Ovary (tissue), 9 donors: Measurements from ENCODE around the gene KYAT1. TPM values are rescaled to one million over a fixed set of nuclear protein-coding genes. Genes with fewer than 3 reads are reported as not detected.

Experiments
- DNase-seq, 5 donors: peaks; one replicate each; pipeline ENCODE4 v3.0.0-alpha.2; 2019 to 2020
- H3K27ac ChIP-seq, 2 donors: fragments of 200-600 bp; one replicate each; pipeline versions ENCODE4 v1.5.1 to v1.8.0; 2019 to 2022
- H3K27me3 ChIP-seq: fragments of 200-600 bp; one replicate; pipeline ENCODE4 v1.8.0; 2022
- H3K36me3 ChIP-seq: fragments of 200-600 bp; sonication (generic); one replicate; pipeline ENCODE4 v1.5.1; 2019
- H3K4me1 ChIP-seq: one replicate; pipeline ENCODE4 v1.8.1; 2013; ENCODE audit warnings: mild to moderate bottlenecking, moderate library complexity; ENCODE audit not compliant: insufficient read depth
- H3K4me3 ChIP-seq: fragments of 200-600 bp; sonication (generic); one replicate; pipeline ENCODE4 v1.5.1; 2017
- H3K9me3 ChIP-seq, 2 donors: fragments of 200-600 bp in 1 of 2; sonication (generic) in 1 of 2; one replicate each; pipeline versions ENCODE4 v1.5.1 to v1.8.1; 2013 to 2019; ENCODE audit warnings: mild to moderate bottlenecking in 1 of 2, moderate library complexity in 1 of 2
- EP300 ChIP-seq: sonication (generic); formaldehyde crosslinking; IDR thresholded peaks from one replicate; pipeline ENCODE4 v1.6.1; 2017; ENCODE audit warnings: antibody characterized with exemption
- POLR2A ChIP-seq: fragments of 450-650 bp; IDR thresholded peaks from one replicate; pipeline ENCODE4 v1.6.1; 2017; ENCODE audit warnings: antibody characterized with exemption, mild to moderate bottlenecking, moderate library complexity
- WGBS, 3 donors: extraction: QIAGEN DNeasy Blood & Tissue Kit in 1 of 3; methylation state at CpG; one replicate each; pipeline versions ENCODE4 v1.1.5 to v1.1.7; 2013 to 2017; 5-methylcytosine and 5-hydroxymethylcytosine counted together
- intact Hi-C, 4 donors: fragments of 100-400 bp; cut with DNase I; formaldehyde crosslinking; loops; one replicate each; pipeline versions ENCODE4 v1.11.0 to v1.15.1; 2022 to 2023
- polyA plus RNA-seq, 2 donors: library from polyadenylated mRNA; stranded (reverse); fragments of 200-250 nt in 1 of 2; fragments of 350-450 nt in 1 of 2; fragmentation: Illumina TruSeq in 1 of 2; extraction: RNeasy Lipid Tissue Mini Kit (QIAGEN cat#74804) in 1 of 2; gene quantifications; one replicate each; pipeline ENCODE4 v1.2.3, GENCODE V29; 2013 to 2014
- total RNA-seq, 7 donors: library from RNA; depleted of rRNA in 2 of 7; stranded (reverse); fragments of >200 nt in 2 of 7; fragmentation: NEBNext Ultra II Directional in 3 of 7; extraction: Animal tissue kit (Norgen Biotek cat#: 25700) in 3 of 7; gene quantifications; one replicate each; pipeline versions ENCODE4 v1.1.0 to v1.2.4, GENCODE V29; 2016 to 2023
- TF ChIP-seq, protein P1 (sequence below), 3 donors: fragments of 450-650 bp in 2 of 3; fragments of 200-600 bp in 1 of 3; IDR thresholded peaks; one replicate each; pipeline versions ENCODE4 v1.5.1 to v1.8.0; 2016 to 2022; ENCODE audit warnings: antibody characterized with exemption in 3 of 3, mild to moderate bottlenecking in 1 of 3
- donor health status: DM: no; HTN: no; CAD: no; lungs with moderate emphysema.
- donor health status: DM: no; HTN: no; CAD: no.
- donor health status: Bipolar disorder and iron deficiency.
- donor health status: DM: yes; HTN: yes; CAD: no.
- donor health status: DM: no; HTN: no; CAD: no.
- donor health status: DM: yes; HTN: yes; CAD: no.

Gene KYAT1
- total and polyA plus RNA-seq, 9 donors = 4.2 to 10.2 (median 5.8) TPM

DNA sequence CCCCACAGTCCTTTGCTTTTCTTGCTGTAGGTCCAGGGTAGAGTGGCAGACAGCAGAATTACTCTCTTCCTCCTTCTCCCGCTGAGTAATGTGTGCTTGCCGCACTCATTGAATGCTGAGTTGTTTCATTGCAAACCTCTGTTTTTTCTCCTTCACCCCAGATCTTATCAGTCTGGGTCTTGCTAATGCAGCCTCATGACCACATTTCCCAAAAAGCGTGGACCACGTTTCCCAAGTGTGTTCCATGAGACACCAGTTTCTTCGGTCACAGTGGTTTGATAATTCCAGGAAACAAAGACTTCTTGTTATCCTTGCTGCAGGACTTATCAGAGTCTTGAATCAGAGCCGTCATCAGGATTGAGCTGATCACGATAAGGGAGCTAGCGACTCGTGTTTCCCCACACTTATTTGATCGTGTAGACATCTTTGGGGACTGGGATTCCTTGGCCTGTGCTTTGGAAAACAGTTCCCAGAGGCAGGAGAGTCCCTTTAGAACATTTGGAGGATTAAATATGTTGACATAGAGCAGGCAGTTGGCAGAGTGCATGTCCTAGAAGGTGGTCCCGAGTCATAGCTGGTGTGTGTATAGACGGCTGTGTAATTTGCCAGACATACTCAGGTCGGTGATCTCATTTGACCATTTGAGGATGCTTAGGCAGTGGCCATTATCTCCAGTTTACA lies 4.6 kb upstream of the KYAT1 start:
- no peak for DNase-seq
- 67 to 69% (median 68%) methylated on average over 13 of the region's 13 CpGs for WGBS, 3 donors
- H3K4me3 ChIP-seq = no peak overlapping the region
- H3K27ac ChIP-seq = no peak overlapping the region
- peaks cover 19% of the 10 kb centered on the region for H3K4me1 ChIP-seq
- no peak for TF ChIP-seq EP300
- TF ChIP-seq, protein P1, sequence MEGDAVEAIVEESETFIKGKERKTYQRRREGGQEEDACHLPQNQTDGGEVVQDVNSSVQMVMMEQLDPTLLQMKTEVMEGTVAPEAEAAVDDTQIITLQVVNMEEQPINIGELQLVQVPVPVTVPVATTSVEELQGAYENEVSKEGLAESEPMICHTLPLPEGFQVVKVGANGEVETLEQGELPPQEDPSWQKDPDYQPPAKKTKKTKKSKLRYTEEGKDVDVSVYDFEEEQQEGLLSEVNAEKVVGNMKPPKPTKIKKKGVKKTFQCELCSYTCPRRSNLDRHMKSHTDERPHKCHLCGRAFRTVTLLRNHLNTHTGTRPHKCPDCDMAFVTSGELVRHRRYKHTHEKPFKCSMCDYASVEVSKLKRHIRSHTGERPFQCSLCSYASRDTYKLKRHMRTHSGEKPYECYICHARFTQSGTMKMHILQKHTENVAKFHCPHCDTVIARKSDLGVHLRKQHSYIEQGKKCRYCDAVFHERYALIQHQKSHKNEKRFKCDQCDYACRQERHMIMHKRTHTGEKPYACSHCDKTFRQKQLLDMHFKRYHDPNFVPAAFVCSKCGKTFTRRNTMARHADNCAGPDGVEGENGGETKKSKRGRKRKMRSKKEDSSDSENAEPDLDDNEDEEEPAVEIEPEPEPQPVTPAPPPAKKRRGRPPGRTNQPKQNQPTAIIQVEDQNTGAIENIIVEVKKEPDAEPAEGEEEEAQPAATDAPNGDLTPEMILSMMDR (IDR thresholded peaks at IDR 0.05) = no peak
- no peak for TF ChIP-seq POLR2A
- H3K27me3 ChIP-seq = no peaks in the 10 kb centered on the region
- H3K9me3 ChIP-seq = no peaks in the 10 kb centered on the region
- H3K36me3 ChIP-seq = no peaks in the 10 kb centered on the region
- intact Hi-C loops = no loop called here

- TF ChIP-seq EP300 (no peak), POLR2A (no peak)
- TF ChIP-seq, protein P1 (IDR thresholded peaks at IDR 0.05) = no peak
- H3K27ac ChIP-seq = no peak overlapping the region
- DNase-seq = no peak
- WGBS, 3 donors = 83 to 86% (median 84%) methylated on average over 14 to 15 of the region's 15 CpGs
- no peaks in the 10 kb centered on the region for H3K36me3 ChIP-seq
- no peak overlapping the region for H3K4me3 ChIP-seq
- intact Hi-C loops = no loop called here
- H3K27me3 ChIP-seq = no peaks in the 10 kb centered on the region
- peaks cover 19% of the 10 kb centered on the region for H3K4me1 ChIP-seq
- no peaks in the 10 kb centered on the region for H3K9me3 ChIP-seq
Observed at GRCh38 chr9:128885798-128886197, 4.0 kb upstream of the KYAT1 start.

DNA sequence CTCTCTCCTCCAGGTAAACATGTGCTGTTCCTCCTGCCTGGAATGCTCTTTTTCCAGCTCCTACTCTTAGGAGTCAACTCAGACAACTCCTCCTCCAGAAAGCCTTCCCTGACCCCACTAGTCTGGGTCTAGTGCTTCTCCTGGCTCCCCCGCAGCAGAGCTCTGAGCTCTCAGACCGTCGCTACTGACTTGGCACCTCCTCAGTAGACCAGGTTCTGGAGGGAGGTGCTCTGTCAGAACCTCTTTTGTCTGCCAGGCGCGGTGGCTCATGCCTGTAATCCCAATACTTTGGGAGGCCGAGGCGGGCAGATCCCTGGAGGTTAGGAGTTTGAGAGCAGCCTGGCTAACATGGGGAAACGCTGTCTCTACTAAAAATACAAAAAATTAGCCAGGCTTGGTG lies 3.6 kb upstream of the KYAT1 start:
- WGBS, 3 donors = 85 to 91% (median 86%) methylated on average over 8 of the region's 8 CpGs
- Histone ChIP-seq H3K9me3 (no peaks in the 10 kb centered on the region), H3K4me3 (no peak overlapping the region), H3K27me3 (no peaks in the 10 kb centered on the region), H3K27ac (no peak overlapping the region), H3K36me3 (no peaks in the 10 kb centered on the region), H3K4me1 (peaks cover 19% of the 10 kb centered on the region)
- intact Hi-C loops = no loop called here
- DNase-seq = no peak
- TF ChIP-seq EP300 (no peak), POLR2A (no peak)
- TF ChIP-seq, protein P1 (IDR thresholded peaks at IDR 0.05) = no peak

- intact Hi-C loops = loop anchor here in 3 of 4 donors (5.0 kb wide), 1 partner anchor 33 kb away; no protein-coding TSS in a partner anchor
- WGBS, 3 donors = 58 to 71% (median 63%) methylated on average over 2 of the region's 2 CpGs
- TF ChIP-seq, protein P1 (IDR thresholded peaks at IDR 0.05) = no peak
- TF ChIP-seq EP300 (no peak), POLR2A (no peak)
- no peaks in the 10 kb centered on the region for H3K27me3 ChIP-seq
- H3K9me3 ChIP-seq = no peaks in the 10 kb centered on the region
- no peak for DNase-seq
- H3K4me1 ChIP-seq = peaks cover 19% of the 10 kb centered on the region
- H3K27ac ChIP-seq = no peak overlapping the region
- H3K4me3 ChIP-seq = no peak overlapping the region
- no peaks in the 10 kb centered on the region for H3K36me3 ChIP-seq
Observed at GRCh38 chr9:128884164-128884563, 2.4 kb upstream of the KYAT1 start.
